GM10847 (cell line): ENCODE results near the gene ACAD8.

Source experiments
- POLR2A ChIP-seq: IDR thresholded peaks from 2 replicates; pipeline ENCODE4 v1.6.1; 2011; ENCODE audit not compliant: insufficient read length; ENCODE audit errors: extremely low read depth

The ACAD8 gene

DNA sequence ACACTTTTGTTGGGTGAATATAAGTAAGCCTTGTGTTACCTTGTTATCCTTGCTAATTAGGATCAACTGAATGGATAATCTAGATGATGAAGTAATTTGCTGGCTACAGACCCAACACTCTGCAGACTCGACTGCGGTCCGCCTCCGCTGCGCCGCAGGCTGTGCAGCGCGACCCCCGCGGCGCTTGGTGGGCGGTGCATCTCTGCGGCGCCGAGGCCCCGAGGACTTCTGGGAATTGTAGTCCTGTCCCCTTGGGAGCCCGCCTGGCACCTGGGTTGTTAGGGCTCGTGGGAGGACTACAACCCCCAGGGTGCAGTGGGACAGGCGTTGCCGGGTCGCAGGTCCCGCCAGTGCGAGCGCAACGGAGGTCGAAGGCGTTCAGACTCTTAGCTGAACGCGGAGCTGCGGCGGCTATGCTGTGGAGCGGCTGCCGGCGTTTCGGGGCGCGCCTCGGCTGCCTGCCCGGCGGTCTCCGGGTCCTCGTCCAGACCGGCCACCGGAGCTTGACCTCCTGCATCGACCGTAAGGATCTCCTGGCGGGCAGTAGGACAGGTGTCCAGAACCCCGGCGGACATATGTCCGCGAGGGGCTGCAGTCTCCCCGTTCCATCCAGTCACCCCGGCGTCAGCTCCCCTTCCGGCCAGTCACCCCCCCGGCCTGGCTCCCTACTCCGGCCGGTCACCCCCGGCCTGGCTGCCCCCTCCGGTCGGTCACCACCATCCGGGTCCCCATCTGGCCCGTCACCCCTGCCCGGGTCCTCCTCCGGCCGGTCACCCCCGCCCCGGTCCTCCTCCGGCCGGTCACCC, at the start of gene ACAD8, which contains the start of gene THYN1:
ACAD8 (plus strand) TSS at position 381 of the 806 bp plus-strand sequence; CDS start at position 414, 33 bp downstream.
THYN1 (minus strand) TSS at position 165 of the 806 bp plus-strand sequence. CDS start 470 bp downstream, outside the sequence.
- TF ChIP-seq POLR2A = peak; percentile 79

DNA sequence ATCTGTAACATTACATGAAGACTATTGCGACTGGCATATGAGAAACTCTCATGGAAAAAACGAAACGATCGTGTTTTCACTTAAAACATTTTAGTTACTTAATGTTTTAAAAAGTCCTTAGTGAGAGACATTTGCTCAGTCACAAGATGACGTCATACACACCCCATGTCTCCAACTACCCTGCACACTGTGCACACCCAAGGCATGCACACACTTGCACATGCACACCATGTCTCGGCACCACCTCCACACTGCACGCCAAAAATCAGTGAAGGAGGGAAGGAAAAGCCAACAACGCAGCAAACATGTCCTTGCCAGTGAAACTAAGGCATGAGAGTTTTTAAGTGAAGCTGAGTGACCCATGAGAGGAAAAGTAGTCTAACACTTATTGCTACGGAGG, 47.6 kb upstream of the ACAD8 start:
- no peak for TF ChIP-seq POLR2A

DNA sequence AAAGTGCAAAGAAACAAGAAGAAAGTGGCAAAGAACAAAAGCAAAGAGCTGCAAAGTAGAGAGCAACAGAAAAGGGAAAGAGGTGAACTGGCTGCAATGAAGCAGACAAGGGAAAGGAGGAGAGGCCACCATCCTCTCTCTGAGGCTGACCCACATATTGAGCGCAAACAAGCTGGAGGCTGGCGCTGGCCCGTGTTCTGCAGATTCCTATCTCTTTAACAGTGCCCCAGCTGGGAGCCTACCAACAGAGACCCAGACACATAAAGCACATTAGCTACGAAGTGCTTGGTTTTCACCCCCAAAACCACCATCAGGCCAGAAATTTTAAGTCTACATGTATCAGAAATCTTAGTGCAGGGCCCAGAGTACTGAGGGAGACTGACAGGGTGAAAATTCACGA, 47.2 kb upstream of the ACAD8 start:
- TF ChIP-seq POLR2A = no peak

DNA sequence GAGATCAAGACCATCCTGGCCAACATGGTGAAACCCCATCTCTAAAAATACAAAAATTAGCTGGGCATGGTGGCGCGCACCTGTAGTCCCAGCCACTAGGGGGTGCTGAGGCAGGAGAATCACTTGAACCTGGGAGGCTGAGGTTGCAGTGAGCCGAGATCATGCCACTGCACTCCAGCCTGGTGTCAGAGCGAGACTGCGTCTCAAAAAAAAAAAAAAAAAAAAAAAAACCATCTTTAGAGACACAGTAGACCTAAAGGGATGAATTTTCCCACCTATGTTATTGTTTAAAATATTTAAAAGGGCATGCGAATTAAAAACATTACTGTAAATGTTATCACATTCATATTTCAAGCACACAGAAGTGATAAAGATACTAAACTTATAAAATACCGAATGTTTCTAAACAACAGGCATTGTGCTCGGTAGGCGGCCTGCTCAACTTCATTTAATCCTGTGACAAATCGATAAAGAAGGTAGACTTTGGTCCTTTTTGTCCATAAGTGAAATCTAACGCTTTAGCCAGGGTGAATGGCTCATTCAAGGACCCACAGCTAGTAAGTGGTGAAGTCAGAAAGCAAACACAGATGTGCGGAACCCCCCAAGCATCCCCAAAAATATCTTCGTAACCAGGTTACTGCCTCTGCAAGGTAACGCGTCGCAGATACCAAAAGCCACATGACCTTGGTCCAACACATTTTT, 45.7 kb upstream of the ACAD8 start:
- TF ChIP-seq POLR2A = no peak

DNA sequence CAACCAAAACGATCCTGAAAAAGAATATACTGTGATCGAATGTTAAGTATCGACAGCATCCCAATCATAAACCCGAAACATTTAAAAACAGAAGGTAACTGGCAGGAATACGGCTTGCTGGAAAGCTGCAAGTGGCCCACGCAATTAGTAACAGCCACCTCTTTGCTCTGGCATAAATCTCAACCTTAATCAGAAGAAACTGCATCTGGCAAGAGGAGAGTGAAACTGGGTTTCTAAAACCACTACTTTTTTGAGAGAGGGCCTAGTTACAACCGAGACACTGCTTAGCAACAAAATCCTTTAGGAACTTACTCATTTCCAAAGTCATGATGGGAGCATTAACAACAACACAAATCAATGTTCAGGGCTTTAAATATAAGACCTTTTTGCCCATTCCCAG, 37.5 kb upstream of the ACAD8 start:
- no peak for TF ChIP-seq POLR2A

DNA sequence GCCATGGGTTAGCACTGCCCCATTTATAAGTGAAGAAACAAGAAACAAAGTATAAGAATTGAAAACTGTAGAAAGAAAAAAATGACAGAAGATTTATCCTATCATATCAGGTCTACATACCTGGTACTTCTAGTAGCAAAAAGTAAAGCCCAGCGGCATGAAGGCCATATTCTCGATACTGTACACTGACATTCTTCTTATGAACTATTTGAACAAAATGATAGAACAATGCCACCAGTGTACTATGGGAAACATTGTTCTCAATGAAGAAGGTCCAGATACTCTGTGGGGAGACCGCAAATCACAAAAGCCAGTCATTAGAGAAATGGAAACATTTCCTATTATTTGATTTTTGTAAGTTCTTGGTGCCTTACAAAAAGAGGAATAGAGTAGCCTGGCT, 36.6 kb upstream of the ACAD8 start:
- TF ChIP-seq POLR2A = no peak

DNA sequence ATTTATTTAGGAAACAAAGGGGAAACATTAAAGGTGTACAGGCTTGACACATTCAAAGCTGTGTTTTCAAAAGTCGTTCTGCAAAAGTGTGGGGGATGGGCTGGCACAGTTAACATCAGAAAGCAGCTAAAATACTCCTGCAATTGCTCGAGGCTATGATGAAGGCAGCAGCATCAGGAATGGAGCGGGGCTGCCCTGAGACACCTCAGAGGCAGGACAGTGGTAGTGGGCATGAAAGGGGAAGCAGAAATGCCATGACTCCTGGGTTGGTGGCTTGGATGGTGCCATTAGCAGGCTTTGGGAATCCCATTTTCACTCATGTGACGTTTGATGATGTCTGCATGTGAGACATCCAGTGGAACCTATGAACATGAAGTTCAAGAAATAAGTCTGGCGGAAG, 30.2 kb upstream of the ACAD8 start:
- TF ChIP-seq POLR2A = no peak

DNA sequence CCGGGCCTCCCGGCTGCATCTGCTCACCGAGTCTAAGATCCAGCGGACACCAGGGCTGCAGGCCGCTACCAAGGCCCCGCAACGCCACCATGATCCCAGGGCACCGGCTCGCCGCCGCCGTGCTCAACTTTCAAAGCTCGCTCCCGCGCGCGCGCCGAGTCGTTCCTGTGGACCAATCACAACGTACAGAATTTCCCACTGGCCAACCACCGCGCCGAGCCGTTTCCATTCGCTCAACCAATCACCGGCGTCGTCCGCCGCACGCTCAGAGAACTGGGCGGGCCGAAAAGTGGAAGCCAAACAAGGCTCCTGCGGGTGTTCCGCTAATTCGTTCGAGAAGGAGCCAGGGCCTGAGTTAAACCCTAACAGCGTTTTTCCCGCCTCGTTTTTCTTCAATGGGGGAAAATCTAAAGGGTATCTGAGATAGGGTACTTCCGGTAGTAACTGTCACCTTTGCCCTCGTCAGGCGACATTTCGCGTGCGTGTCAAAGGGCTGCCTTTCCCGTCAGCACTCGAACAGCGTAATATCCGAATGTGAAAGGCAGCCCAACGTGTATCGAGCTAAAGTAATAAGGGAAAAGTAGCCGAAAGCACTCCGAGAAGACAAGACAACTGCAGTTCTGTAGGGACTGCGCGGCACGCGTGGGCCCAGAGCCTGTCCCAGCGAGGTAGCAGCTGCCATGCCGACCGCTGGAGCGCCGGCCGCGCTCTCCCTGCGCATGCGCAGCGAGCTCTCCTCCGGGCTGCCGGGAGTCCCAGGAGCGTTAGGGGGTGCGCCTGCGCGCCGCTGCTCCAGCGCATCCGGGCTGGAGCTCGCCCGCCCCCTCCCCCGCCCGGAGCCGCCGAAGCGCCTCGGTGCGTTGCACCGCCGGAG, 29.3 kb upstream of the ACAD8 start, which contains the start of the genes NCAPD3 and VPS26B:
NCAPD3 (minus strand) TSS at position 132 of the 874 bp plus-strand sequence; CDS start at position 91, 41 bp downstream.
VPS26B (plus strand) TSS at position 836 of the 874 bp plus-strand sequence. CDS start 452 bp downstream, outside the sequence.
- TF ChIP-seq POLR2A = peak; percentile 91

DNA sequence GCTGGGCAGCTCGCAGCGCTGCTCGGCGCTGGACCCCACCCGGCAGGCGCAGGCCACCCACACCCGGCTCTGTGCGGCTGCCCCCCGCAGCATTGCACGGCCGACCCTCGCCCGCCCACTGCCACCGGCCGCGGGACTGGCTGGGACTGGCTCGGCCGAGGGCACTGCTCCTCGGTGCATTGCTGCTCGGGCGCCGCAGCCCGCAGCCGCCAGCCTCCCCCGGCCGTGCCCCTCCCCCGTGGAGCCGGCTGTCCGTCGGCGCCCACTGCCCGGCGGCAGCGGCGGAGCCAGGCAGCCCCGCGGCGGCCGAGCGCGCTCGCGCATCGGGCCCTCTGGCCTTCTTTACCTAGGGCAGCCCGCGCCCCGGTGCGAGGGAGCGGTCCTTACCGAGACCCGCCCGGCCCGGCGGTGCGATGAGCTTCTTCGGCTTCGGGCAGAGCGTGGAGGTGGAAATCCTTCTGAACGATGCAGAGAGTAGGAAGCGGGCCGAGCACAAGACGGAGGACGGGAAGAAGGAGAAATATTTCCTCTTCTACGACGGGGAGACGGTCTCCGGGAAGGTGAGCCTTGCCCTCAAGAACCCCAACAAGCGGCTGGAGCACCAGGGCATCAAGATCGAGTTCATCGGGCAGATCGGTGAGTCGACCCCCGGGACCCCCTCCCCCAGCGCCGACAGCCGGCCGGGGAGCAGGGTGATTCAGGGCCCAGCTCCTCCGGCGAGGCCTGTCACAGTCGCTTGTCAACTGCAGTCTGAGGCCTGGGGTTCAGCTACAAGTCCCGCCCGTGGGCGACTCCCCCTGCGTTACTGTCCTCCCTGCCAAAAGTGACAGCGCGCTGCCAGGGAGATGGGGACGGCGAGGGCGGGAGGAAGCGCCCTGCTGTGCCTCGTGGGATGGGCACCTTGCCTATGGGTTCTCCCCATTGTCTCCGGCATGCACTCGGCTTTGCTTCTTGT, 28.4 kb upstream of the ACAD8 start:
- TF ChIP-seq POLR2A = no peak

DNA sequence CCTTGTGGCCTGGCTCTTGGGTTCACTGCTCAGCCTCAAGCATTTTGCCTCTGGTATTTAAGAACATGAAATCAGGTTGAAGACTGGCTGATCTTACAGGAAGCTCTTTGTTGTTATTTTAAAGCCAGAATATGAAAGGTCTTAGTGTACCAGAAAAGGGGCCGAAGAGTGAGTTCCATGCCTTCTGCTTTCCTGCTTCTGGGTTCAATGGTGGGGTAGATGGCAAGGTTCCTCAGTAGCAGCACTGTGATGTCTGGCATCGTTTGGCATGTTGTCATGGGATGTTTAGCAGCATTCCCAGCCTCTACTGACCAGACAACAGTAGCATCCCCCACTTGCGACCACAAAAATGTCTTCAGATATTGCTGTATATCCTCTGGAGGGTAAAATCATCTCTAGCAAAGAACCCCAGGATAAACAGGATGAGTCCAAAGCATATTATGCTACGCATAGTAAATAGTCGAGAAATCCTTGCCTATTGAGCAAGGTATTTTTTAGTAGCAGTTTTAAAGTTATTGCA, 26.5 kb upstream of the ACAD8 start:
- no peak for TF ChIP-seq POLR2A

DNA sequence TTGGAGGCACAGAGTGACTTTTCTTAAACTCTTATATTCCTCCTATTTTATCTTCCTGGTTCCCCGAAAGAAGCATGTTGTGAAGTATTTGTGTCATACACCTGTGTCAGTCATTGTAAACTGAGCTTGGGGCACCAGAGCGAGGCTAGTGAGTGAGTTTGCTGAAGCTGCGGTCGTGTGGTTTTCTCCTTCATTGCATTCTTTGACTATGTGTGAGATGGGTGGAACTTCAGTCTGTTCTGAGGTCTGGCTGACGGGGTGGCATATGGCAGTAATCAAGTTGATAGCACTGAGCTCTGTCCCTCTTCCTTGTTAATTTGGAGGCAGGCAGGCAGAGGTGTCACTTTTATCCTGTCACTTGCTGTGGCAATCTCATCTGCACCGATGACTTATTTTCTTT, 24.7 kb upstream of the ACAD8 start:
- TF ChIP-seq POLR2A = no peak

DNA sequence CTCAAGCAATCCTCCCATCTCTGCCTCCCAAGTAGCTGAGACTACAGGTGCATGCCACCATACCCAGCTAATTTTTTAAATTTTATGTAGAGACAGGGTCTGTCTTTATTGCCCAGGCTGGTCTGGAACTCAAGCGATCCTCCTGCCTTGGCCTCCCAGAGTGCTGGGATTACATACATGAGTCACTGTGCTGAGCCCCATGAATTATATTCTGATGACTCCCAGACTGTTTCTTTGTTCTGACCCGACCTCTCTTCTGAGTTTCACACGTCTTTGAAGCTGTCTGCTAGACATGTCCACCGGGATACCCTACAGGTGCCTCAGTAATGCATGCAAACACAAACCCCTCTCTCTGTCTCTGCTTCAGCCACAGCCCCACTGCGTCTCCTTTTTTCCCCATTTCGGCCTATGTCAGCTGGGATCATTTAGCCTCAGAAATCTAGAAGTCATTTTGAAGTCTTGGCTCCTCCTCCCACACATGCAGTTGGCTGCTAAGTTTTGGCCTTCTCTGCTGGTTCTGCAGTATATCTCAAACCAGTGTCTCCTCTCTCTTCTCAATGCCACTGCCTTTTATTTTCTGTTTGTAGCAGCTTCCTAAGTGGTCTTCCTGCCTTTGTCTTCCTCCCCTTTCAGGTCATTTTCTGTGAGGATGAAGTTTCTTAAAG, 24.1 kb upstream of the ACAD8 start:
- TF ChIP-seq POLR2A = no peak

DNA sequence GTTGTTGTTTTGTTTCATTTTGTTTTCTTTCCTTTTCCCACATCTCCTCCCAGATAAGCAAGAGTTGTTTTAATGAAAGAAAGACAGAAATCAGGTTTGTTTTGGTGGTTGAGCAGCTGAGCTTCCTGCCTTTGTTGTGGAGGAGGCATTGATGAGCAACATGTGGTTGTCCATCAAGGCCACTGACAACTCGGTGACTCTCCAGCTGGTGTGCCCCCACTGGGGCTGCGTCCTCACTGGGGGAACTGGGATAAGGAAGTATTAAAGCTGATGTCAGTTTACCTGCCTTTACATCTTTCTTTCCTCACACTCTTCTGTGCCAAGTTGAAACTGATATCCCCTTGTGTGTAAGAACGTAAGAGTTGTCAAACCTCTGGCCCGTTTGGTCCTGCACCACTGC, 23.0 kb upstream of the ACAD8 start:
- TF ChIP-seq POLR2A = no peak

DNA sequence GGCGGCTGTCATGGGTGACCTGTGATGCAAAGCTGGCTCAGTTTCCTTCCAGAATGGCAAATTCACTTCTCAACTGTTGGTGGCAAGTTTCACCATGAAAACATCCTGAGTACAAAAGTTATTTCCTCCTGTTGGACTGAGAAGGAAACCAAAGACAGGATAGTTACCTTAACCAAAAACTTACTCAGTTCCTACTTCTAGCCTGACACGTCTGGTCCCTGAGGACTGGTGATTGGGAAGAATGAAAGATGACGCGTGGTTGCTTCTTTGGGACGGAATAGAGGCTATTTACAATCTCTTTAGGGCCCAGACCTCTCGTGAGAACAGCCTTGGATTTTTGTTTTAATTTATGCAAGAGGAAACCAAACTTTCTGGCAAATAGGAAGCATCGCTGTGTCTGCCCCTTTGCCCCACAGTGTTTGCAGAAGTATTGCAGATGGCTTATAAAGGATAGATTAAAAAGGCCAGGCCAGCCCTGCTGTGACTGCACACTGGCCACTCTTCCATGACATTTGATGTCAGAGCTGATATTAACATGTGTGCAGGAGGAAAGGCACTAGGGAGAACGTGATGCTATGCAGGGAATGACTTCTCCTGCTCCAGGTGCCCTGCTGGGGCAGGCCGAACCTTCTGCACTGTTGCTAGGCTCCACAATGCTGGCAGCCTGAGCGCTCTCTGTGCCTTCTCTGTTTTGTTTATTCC, 21.3 kb upstream of the ACAD8 start:
- TF ChIP-seq POLR2A = no peak
